ENCODE results near the gene NEK8. TPM values are rescaled to one million over a fixed set of nuclear protein-coding genes. Genes with fewer than 3 reads are reported as not detected.

NEK8 gene
- total and polyA plus RNA-seq, 9 of the 15 experiments (the other 6 are each of a cell fraction or from before 2014, with no cell fraction given), result 0.98 to 16.6 (median 4.6) TPM

GRCh38 chr17:28725166-28725659 lies 3.4 kb upstream of the NEK8 start (continued):
- TF ChIP-seq HOXB6 (CRISPR knock-in tag; IDR thresholded peaks at IDR 0.05; ENCODE audit: borderline replicate concordance), result no peak
- no peak for TF ChIP-seq ZNF586 (CRISPR knock-in tag; conservative IDR thresholded peaks at IDR 0.05)
- no peak for TF ChIP-seq ZNF518B (CRISPR knock-in tag; IDR thresholded peaks at IDR 0.05)
- TF ChIP-seq CTBP1 (IDR thresholded peaks at IDR 0.05; ENCODE audit: borderline replicate concordance), result peak; percentile 36
- no peak for TF ChIP-seq BCL6 (CRISPR knock-in tag; IDR thresholded peaks at IDR 0.05)
- no peak; the same call in 1 of the 2 replicates for TF ChIP-seq ETV1 (tag; conservative IDR thresholded peaks at IDR 0.05; ENCODE audit: low read depth)
- 0 out of 2 replicates have a peak, but pooled peaks have one; percentile 45 for TF ChIP-seq MIER1 (IDR thresholded peaks at IDR 0.05; ENCODE audit: low read depth)
- TF ChIP-seq ZNF695 (CRISPR knock-in tag; IDR thresholded peaks at IDR 0.05), result no peak
- TF ChIP-seq HMGXB4 (CRISPR knock-in tag; IDR thresholded peaks at IDR 0.05), result no peak
- 0 out of 2 replicates have a peak, but pooled peaks have one; percentile 29 for TF ChIP-seq HDAC6 (IDR thresholded peaks at IDR 0.05; ENCODE audit: low read depth, low read length)
- 0 out of 2 replicates have a peak, but pooled peaks have one; percentile 21 for TF ChIP-seq DPF2 (IDR thresholded peaks at IDR 0.05)
- peak; percentile 73; the same call in 1 of the 2 replicates for TF ChIP-seq MYNN (IDR thresholded peaks at IDR 0.05)
- TF ChIP-seq MYNN (CRISPR knock-in tag; IDR thresholded peaks at IDR 0.05), result no peak
- no peak for TF ChIP-seq JUND (IDR thresholded peaks at IDR 0.05; ENCODE audit: borderline replicate concordance, low read depth, low read length)
- TF ChIP-seq JUND (tag; IDR thresholded peaks at IDR 0.05; ENCODE audit: borderline replicate concordance, low read depth, low read length), result peak; percentile 31; the same call in 1 of the 3 replicates
- peak; percentile 95; the same call in 1 of the 2 replicates for TF ChIP-seq KAT7 (CRISPR knock-in tag; IDR thresholded peaks at IDR 0.05; ENCODE audit: borderline replicate concordance)
- TF ChIP-seq, protein P1, sequence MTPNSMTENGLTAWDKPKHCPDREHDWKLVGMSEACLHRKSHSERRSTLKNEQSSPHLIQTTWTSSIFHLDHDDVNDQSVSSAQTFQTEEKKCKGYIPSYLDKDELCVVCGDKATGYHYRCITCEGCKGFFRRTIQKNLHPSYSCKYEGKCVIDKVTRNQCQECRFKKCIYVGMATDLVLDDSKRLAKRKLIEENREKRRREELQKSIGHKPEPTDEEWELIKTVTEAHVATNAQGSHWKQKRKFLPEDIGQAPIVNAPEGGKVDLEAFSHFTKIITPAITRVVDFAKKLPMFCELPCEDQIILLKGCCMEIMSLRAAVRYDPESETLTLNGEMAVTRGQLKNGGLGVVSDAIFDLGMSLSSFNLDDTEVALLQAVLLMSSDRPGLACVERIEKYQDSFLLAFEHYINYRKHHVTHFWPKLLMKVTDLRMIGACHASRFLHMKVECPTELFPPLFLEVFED (CRISPR knock-in tag; conservative IDR thresholded peaks at IDR 0.05), result peak; percentile 92
- TF ChIP-seq ZNF354B (CRISPR knock-in tag; IDR thresholded peaks at IDR 0.05), result no peak
- TF ChIP-seq E2F5 (CRISPR knock-in tag; IDR thresholded peaks at IDR 0.05), result peak; percentile 7; the same call in 1 of the 2 replicates
- peak; percentile 7; the same call in 1 of the 2 replicates for TF ChIP-seq ZNF551 (CRISPR knock-in tag; IDR thresholded peaks at IDR 0.05)
- peak; percentile 77 for TF ChIP-seq SUPT5H (IDR thresholded peaks at IDR 0.05)
- TF ChIP-seq ZNF764 (CRISPR knock-in tag; IDR thresholded peaks at IDR 0.05; ENCODE audit: low read depth), result no peak

All from K562 (cell line).